Measurements from ENCODE around the gene APH1B. TPM values are rescaled to one million over a fixed set of nuclear protein-coding genes. Genes with fewer than 3 reads are reported as not detected.

The APH1B gene
- total RNA-seq, 1 donor from 2014 or later = 12.1 TPM

- Histone ChIP-seq H3K4me3 (ENCODE audit: low read depth, low read length) (no peak overlapping the region), H3K36me3 (ENCODE audit: control insufficient read depth, insufficient read depth, low read length) (no peaks in the 10 kb centered on the region), H3K27me3 (ENCODE audit: control insufficient read depth, insufficient read depth, low read length) (no peaks in the 10 kb centered on the region)
- DNase-seq (ENCODE audit: low read depth) = no peak
- no peak for TF ChIP-seq CTCF (IDR thresholded peaks at IDR 0.05; ENCODE audit: insufficient read depth, low read length, poor library complexity, severe bottlenecking)
These were observed 32.3 kb upstream of the APH1B start for GRCh38 chr15:63244976-63245645.

GRCh38 chr15:63246691-63247469 is 30.5 kb upstream of the APH1B start:
- DNase-seq (ENCODE audit: low read depth) = no peak
- no peaks in the 10 kb centered on the region for H3K27me3 ChIP-seq (ENCODE audit: control insufficient read depth, insufficient read depth, low read length)
- no peak overlapping the region for H3K4me3 ChIP-seq (ENCODE audit: low read depth, low read length)
- TF ChIP-seq CTCF (IDR thresholded peaks at IDR 0.05; ENCODE audit: insufficient read depth, low read length, poor library complexity, severe bottlenecking) = no peak
- no peaks in the 10 kb centered on the region for H3K36me3 ChIP-seq (ENCODE audit: control insufficient read depth, insufficient read depth, low read length)

- no peak for TF ChIP-seq CTCF (IDR thresholded peaks at IDR 0.05; ENCODE audit: insufficient read depth, low read length, poor library complexity, severe bottlenecking)
- DNase-seq (ENCODE audit: low read depth) = peak; percentile 70
- no peaks in the 10 kb centered on the region for H3K27me3 ChIP-seq (ENCODE audit: control insufficient read depth, insufficient read depth, low read length)
- H3K36me3 ChIP-seq (ENCODE audit: control insufficient read depth, insufficient read depth, low read length) = no peaks in the 10 kb centered on the region
- no peak overlapping the region for H3K4me3 ChIP-seq (ENCODE audit: low read depth, low read length)
These were observed 27.0 kb upstream of the APH1B start for GRCh38 chr15:63250312-63250965.

- TF ChIP-seq CTCF (IDR thresholded peaks at IDR 0.05; ENCODE audit: insufficient read depth, low read length, poor library complexity, severe bottlenecking) = no peak
- H3K27me3 ChIP-seq (ENCODE audit: control insufficient read depth, insufficient read depth, low read length) = no peaks in the 10 kb centered on the region
- H3K36me3 ChIP-seq (ENCODE audit: control insufficient read depth, insufficient read depth, low read length) = no peaks in the 10 kb centered on the region
- H3K4me3 ChIP-seq (ENCODE audit: low read depth, low read length) = no peak overlapping the region
- no peak for DNase-seq (ENCODE audit: low read depth)
These were observed 25.7 kb upstream of the APH1B start for GRCh38 chr15:63251701-63252100.

- Histone ChIP-seq H3K36me3 (ENCODE audit: control insufficient read depth, insufficient read depth, low read length) (no peaks in the 10 kb centered on the region), H3K4me3 (ENCODE audit: low read depth, low read length) (no peak overlapping the region), H3K27me3 (ENCODE audit: control insufficient read depth, insufficient read depth, low read length) (no peaks in the 10 kb centered on the region)
- TF ChIP-seq CTCF (IDR thresholded peaks at IDR 0.05; ENCODE audit: insufficient read depth, low read length, poor library complexity, severe bottlenecking) = no peak
- no peak for DNase-seq (ENCODE audit: low read depth)
These were observed 25.1 kb upstream of the APH1B start for GRCh38 chr15:63252292-63252691.

Measured in kidney epithelial cell (primary cell).